SK-N-SH (cell line): ENCODE data around the gene MND1. TPM values are rescaled to one million over a fixed set of nuclear protein-coding genes. Genes with fewer than 3 reads are reported as not detected.

Experiments used
- CTCF ChIA-PET: fragments of 300-600, 350-600 bp; formaldehyde crosslinking; extraction: SDS; loops from one replicate; lab custom pipeline; 2021; lab: Yijun Ruan, JAX
- POLR2A ChIA-PET: fragments of 350-600 bp; sonication (Branson Sonifier 250); formaldehyde crosslinking; extraction: SDS; loops from one replicate; lab custom pipeline; 2020; ENCODE audit warnings: antibody characterized with exemption, inconsistent platforms; lab: Yijun Ruan, JAX
- DNase-seq: peaks from one replicate; pipeline ENCODE4 v3.0.0; 2012
- H2AFZ ChIP-seq: fragments of 200-600 bp; sonication (generic); 2 replicates; pipeline ENCODE4 v1.8.1; 2016; ENCODE audit warnings: antibody characterized with exemption, mild to moderate bottlenecking, low read depth
- H3F3A ChIP-seq: fragments of 200-600 bp; sonication (generic); replicated peaks from 2 replicates; pipeline ENCODE3; 2016; ENCODE audit warnings: antibody characterized with exemption, mild to moderate bottlenecking; ENCODE audit not compliant: insufficient read depth
- H3K27ac ChIP-seq, 2 experiments: fragments of 200-500 bp in 1 of 2; fragments of 200-600 bp in 1 of 2; sonication (Bioruptor generic) in 1 of 2; sonication (generic), shearing (Covaris generic) in 1 of 2; 2 replicates each; pipeline versions ENCODE4 v1.5.1 to v1.6.1; 2014 to 2016; ENCODE audit warnings: low read depth in 2 of 2, inconsistent platforms in 1 of 2, low read length in 1 of 2, mild to moderate bottlenecking in 1 of 2, mixed read lengths in 1 of 2
- H3K27me3 ChIP-seq: fragments of 200-600 bp; sonication (generic), shearing (Covaris generic); 2 replicates; pipeline ENCODE4 v1.6.1; 2016; ENCODE audit warnings: mixed run types; ENCODE audit not compliant: insufficient read depth
- H3K36me3 ChIP-seq, 2 experiments: fragments of 200-500 bp in 1 of 2; fragments of 200-600 bp in 1 of 2; sonication (Bioruptor generic) in 1 of 2; sonication (generic) in 1 of 2; replicated peaks in 1 of 2; 2 replicates each; pipeline versions ENCODE3 to v1.5.1; 2014 to 2016; ENCODE audit warnings: low read length in 1 of 2, mild to moderate bottlenecking in 1 of 2; ENCODE audit not compliant: insufficient read depth in 2 of 2, control insufficient read depth in 1 of 2
- H3K4me1 ChIP-seq, 2 experiments: fragments of 200-500 bp in 1 of 2; fragments of 200-600 bp in 1 of 2; sonication (Bioruptor generic) in 1 of 2; sonication (generic), shearing (Covaris generic) in 1 of 2; 2 replicates each; pipeline versions ENCODE4 v1.5.1 to v1.6.1; 2014 to 2016; ENCODE audit warnings: low read depth in 1 of 2, low read length in 1 of 2, mixed run types in 1 of 2; ENCODE audit not compliant: insufficient read depth in 2 of 2, control insufficient read depth in 1 of 2
- H3K4me2 ChIP-seq: fragments of 200-600 bp; sonication (generic), shearing (Covaris generic); 2 replicates; pipeline ENCODE4 v1.6.1; 2017; ENCODE audit warnings: mixed run types
- H3K4me3 ChIP-seq, 2 experiments: fragments of 200-500 bp in 1 of 2; fragments of 200-600 bp in 1 of 2; sonication (Bioruptor generic) in 1 of 2; sonication (generic), shearing (Covaris generic) in 1 of 2; 2 replicates each; pipeline versions ENCODE4 v1.5.1 to v1.8.1; 2014 to 2016; ENCODE audit warnings: low read depth in 2 of 2, inconsistent platforms in 1 of 2, low read length in 1 of 2, mild to moderate bottlenecking in 1 of 2, mixed read lengths in 1 of 2, moderate library complexity in 1 of 2
- H3K79me2 ChIP-seq: fragments of 200-600 bp; sonication (generic); 2 replicates; pipeline ENCODE4 v1.8.1; 2017; ENCODE audit warnings: mild to moderate bottlenecking; ENCODE audit not compliant: insufficient read depth
- H3K9ac ChIP-seq: fragments of 200-600 bp; sonication (generic); 2 replicates; pipeline ENCODE4 v1.6.1; 2017; ENCODE audit warnings: mixed run types
- H3K9me2 ChIP-seq: fragments of 200-600 bp; sonication (generic); 2 replicates; pipeline ENCODE4 v1.6.1; 2017; ENCODE audit warnings: mixed run types
- H3K9me3 ChIP-seq: fragments of 200-600 bp; sonication (generic); 2 replicates; pipeline ENCODE4 v1.6.1; 2017; ENCODE audit warnings: mixed run types, mild to moderate bottlenecking, moderate library complexity
- H4K20me1 ChIP-seq: fragments of 200-600 bp; sonication (generic); 2 replicates; pipeline ENCODE4 v1.6.1; 2017; ENCODE audit warnings: mild to moderate bottlenecking, mixed run types; ENCODE audit not compliant: insufficient read depth
- ELF1 ChIP-seq: IDR thresholded peaks from 2 replicates; pipeline ENCODE4 v1.4.0; 2012
- EP300 ChIP-seq, 2 experiments: IDR thresholded peaks; 2 replicates each; pipeline versions ENCODE4 v1.4.0 to v1.6.1; 2012; ENCODE audit warnings: borderline replicate concordance in 1 of 2, low read depth in 1 of 2, low read length in 1 of 2
- EZH2phosphoT487 ChIP-seq: fragments of 200-600 bp; sonication (generic); IDR thresholded peaks from 2 replicates; pipeline ENCODE4 v1.6.1; 2017; ENCODE audit warnings: low read depth, mixed run types, mild to moderate bottlenecking, antibody characterized with exemption, moderate library complexity, borderline replicate concordance
- MXI1 ChIP-seq: IDR thresholded peaks from 2 replicates; pipeline ENCODE4 v1.6.1; 2012; ENCODE audit warnings: mild to moderate bottlenecking, low read depth, low read length, improper control_type of control experiment
- NFIC ChIP-seq: IDR thresholded peaks from 2 replicates; pipeline ENCODE4 v1.4.0; 2012; ENCODE audit warnings: borderline replicate concordance
- RCOR1 ChIP-seq: fragments of 150-350 bp; IDR thresholded peaks from 2 replicates; pipeline ENCODE4 v1.6.1; 2017; ENCODE audit warnings: antibody characterized with exemption, low read length
- RFX5 ChIP-seq: IDR thresholded peaks from 2 replicates; pipeline ENCODE4 v1.6.1; 2012; ENCODE audit warnings: mild to moderate bottlenecking, improper control_type of control experiment, low read length
- SIN3A ChIP-seq: IDR thresholded peaks from 2 replicates; pipeline ENCODE4 v1.6.1; 2012; ENCODE audit warnings: low read depth, mild to moderate bottlenecking, low read length, moderate library complexity, borderline replicate concordance
- TCF12 ChIP-seq: IDR thresholded peaks from 2 replicates; pipeline ENCODE4 v1.4.0; 2012
- WGBS: methylation state at CpG from one replicate; pipeline ENCODE4 v1.1.6; 2017; ENCODE audit warnings: low lambda C conversion rate; 5-methylcytosine and 5-hydroxymethylcytosine counted together
- polyA plus RNA-seq, 3 experiments: library from polyadenylated mRNA; depleted of rRNA; stranded (reverse); fragments of >200 nt; gene quantifications; 2 replicates each; pipeline ENCODE4 v1.2.3, GENCODE V29; 2012
- TF ChIP-seq, protein P1 (sequence below): IDR thresholded peaks from 2 replicates; pipeline ENCODE4 v1.6.1; 2012; ENCODE audit warnings: mild to moderate bottlenecking, low read depth, low read length, moderate library complexity
- TF ChIP-seq, protein P2 (sequence below): IDR thresholded peaks from 2 replicates; pipeline ENCODE4 v1.4.0; 2012; ENCODE audit warnings: low read depth, borderline replicate concordance

MND1 gene
- polyA plus RNA-seq, 1 of the 3 experiments (the other 2 are of a cell fraction), result 2.4 TPM

DNA sequence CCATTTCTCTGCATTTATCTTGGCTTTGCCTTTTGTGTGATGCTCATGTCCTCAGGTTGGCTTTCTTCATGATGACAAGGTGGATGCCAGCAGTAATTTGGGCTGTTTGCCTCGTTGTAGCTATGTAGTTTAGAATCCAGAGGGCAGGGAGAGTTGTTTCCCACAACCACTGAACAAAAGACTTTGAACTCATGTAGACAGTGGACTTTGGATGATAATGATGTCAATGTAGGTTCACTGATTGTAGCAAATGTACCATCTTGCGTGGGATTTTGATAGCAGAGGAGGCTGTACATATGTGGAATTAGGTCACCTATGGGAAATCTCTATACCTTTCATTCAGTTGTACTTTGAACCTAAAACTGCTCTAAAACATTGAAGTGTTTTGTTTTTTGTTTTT, 41.3 kb downstream of the MND1 start:
- Histone ChIP-seq H3K4me2 (no peak overlapping the region), H2AFZ (no peak overlapping the region), H3K79me2 (no peaks in the 10 kb centered on the region; the same call in 1 of the 2 replicates), H3K4me1 (peaks cover 2 to 4% of the 10 kb centered on the region in 2 experiments; a peak in 2 of 4 replicates), H4K20me1 (no peaks in the 10 kb centered on the region), H3K27ac (no peak overlapping the region), H3K36me3 (no peaks in the 10 kb centered on the region), H3K9ac (no peak overlapping the region), H3K4me3 (no peak overlapping the region), H3F3A (no peaks in the 10 kb centered on the region), H3K9me3 (no peaks in the 10 kb centered on the region), H3K27me3 (no peaks in the 10 kb centered on the region), H3K9me2 (no peaks in the 10 kb centered on the region)
- ChIA-PET POLR2A (no interaction called here), CTCF (no interaction called here)
- WGBS, result 75% methylated on average over 2 of the region's 2 CpGs
- TF ChIP-seq EZH2phosphoT487, result no peak
- DNase-seq, result no peak

- Histone ChIP-seq H2AFZ (no peak overlapping the region), H3K4me3 (no peak overlapping the region), H3K27ac (no peak overlapping the region), H3K27me3 (no peaks in the 10 kb centered on the region), H3K9me2 (no peaks in the 10 kb centered on the region), H3K9ac (no peak overlapping the region), H3K4me1 (peaks cover 2 to 3% of the 10 kb centered on the region in 2 experiments; a peak in 2 of 4 replicates), H3K79me2 (no peaks in the 10 kb centered on the region; the same call in 1 of the 2 replicates), H3K36me3 (no peaks in the 10 kb centered on the region), H3K9me3 (no peaks in the 10 kb centered on the region), H3F3A (no peaks in the 10 kb centered on the region), H3K4me2 (no peak overlapping the region), H4K20me1 (no peaks in the 10 kb centered on the region)
- POLR2A ChIA-PET, result no interaction called here
- CTCF ChIA-PET, result interaction anchor here (1.0 kb wide), 1 partner anchor 41 kb away, joined by 3 read pairs; no protein-coding TSS in a partner anchor
- TF ChIP-seq ELF1 (no peak), SIN3A (no peak), RFX5 (no peak), EP300 (IDR thresholded peaks at IDR 0.05; ENCODE audit: borderline replicate concordance in 1 of 2, low read depth in 1 of 2, low read length in 1 of 2) (no peak), NFIC (no peak), MXI1 (no peak), RCOR1 (no peak), TCF12 (no peak)
- TF ChIP-seq, protein P1, sequence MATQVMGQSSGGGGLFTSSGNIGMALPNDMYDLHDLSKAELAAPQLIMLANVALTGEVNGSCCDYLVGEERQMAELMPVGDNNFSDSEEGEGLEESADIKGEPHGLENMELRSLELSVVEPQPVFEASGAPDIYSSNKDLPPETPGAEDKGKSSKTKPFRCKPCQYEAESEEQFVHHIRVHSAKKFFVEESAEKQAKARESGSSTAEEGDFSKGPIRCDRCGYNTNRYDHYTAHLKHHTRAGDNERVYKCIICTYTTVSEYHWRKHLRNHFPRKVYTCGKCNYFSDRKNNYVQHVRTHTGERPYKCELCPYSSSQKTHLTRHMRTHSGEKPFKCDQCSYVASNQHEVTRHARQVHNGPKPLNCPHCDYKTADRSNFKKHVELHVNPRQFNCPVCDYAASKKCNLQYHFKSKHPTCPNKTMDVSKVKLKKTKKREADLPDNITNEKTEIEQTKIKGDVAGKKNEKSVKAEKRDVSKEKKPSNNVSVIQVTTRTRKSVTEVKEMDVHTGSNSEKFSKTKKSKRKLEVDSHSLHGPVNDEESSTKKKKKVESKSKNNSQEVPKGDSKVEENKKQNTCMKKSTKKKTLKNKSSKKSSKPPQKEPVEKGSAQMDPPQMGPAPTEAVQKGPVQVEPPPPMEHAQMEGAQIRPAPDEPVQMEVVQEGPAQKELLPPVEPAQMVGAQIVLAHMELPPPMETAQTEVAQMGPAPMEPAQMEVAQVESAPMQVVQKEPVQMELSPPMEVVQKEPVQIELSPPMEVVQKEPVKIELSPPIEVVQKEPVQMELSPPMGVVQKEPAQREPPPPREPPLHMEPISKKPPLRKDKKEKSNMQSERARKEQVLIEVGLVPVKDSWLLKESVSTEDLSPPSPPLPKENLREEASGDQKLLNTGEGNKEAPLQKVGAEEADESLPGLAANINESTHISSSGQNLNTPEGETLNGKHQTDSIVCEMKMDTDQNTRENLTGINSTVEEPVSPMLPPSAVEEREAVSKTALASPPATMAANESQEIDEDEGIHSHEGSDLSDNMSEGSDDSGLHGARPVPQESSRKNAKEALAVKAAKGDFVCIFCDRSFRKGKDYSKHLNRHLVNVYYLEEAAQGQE, result no peak
- TF ChIP-seq, protein P2, sequence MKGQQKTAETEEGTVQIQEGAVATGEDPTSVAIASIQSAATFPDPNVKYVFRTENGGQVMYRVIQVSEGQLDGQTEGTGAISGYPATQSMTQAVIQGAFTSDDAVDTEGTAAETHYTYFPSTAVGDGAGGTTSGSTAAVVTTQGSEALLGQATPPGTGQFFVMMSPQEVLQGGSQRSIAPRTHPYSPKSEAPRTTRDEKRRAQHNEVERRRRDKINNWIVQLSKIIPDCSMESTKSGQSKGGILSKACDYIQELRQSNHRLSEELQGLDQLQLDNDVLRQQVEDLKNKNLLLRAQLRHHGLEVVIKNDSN, result no peak
- DNase-seq, result no peak
- WGBS, result 98% methylated on average over 4 of the region's 4 CpGs
Measured at GRCh38 chr4:153387981-153388380, 43.5 kb downstream of the MND1 start.
